Neutrophil (primary cell): ENCODE results near the gene CFAP43.
"Not testable (repeated sequence)": the region's sequence is repeated elsewhere in the genome, so short reads cannot be mapped to it uniquely, and the experiment has no call there.

Experiments
- H3K27ac ChIP-seq: fragments of 200-600 bp; sonication (generic); 2 replicates; pipeline ENCODE4 v1.5.1; 2016; ENCODE audit warnings: mild to moderate bottlenecking, moderate library complexity
- H3K27me3 ChIP-seq: fragments of 200-600 bp; sonication (generic); 2 replicates; pipeline ENCODE4 v1.6.0; 2016; ENCODE audit warnings: mild to moderate bottlenecking
- H3K36me3 ChIP-seq: fragments of 200-600 bp; sonication (generic); 2 replicates; pipeline ENCODE4 v1.5.1; 2017
- H3K4me1 ChIP-seq, 2 experiments: fragments of 200-600 bp in 1 of 2; sonication (generic) in 1 of 2; 1 replicate in 1 of 2; 2 replicates in 1 of 2; pipeline versions ENCODE4 v1.5.1 to v1.6.1; 2013 to 2016; ENCODE audit warnings: low read depth in 1 of 2, low read length in 1 of 2, mild to moderate bottlenecking in 1 of 2, moderate library complexity in 1 of 2; ENCODE audit not compliant: control insufficient read depth in 1 of 2, insufficient read depth in 1 of 2
- H3K4me3 ChIP-seq, 2 experiments: fragments of 200-600 bp in 1 of 2; sonication (generic) in 1 of 2; 1 replicate in 1 of 2; 2 replicates in 1 of 2; pipeline ENCODE4 v1.5.1; 2013 to 2016; ENCODE audit warnings: low read depth in 1 of 2, low read length in 1 of 2, mild to moderate bottlenecking in 1 of 2, moderate library complexity in 1 of 2
- H3K9me3 ChIP-seq: fragments of 200-600 bp; sonication (generic); 2 replicates; pipeline ENCODE4 v1.5.1; 2016
- TF ChIP-seq, protein P1 (sequence below): fragments of 200-600 bp; sonication (generic); IDR thresholded peaks from 2 replicates; pipeline ENCODE4 v1.5.1; 2016; ENCODE audit warnings: antibody characterized with exemption

CFAP43 gene

DNA sequence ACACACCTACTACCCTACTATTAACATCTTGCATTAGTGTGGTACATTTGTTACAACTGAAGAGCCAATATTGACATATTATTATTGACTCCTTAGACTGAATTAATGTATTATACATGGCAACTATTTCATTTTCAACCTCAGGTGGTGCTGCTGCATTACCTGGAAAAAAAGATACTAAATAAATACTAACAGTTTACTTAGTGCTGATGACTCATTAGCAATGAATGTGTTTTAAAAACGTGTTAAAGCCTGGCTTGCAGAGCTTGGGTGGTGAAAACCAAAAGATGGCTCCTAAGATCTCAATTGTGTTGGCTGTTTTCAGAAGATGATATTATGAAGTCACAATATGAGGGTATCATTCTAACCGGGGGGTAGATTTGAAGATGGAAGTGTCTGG is 34.8 kb downstream of the CFAP43 start:
- Histone ChIP-seq H3K4me1 (no peaks in the 10 kb centered on the region), H3K4me3 (no peak overlapping the region), H3K9me3 (no peaks in the 10 kb centered on the region), H3K27ac (no peak overlapping the region), H3K36me3 (no peaks in the 10 kb centered on the region), H3K27me3 (no peaks in the 10 kb centered on the region)
- TF ChIP-seq, protein P1, sequence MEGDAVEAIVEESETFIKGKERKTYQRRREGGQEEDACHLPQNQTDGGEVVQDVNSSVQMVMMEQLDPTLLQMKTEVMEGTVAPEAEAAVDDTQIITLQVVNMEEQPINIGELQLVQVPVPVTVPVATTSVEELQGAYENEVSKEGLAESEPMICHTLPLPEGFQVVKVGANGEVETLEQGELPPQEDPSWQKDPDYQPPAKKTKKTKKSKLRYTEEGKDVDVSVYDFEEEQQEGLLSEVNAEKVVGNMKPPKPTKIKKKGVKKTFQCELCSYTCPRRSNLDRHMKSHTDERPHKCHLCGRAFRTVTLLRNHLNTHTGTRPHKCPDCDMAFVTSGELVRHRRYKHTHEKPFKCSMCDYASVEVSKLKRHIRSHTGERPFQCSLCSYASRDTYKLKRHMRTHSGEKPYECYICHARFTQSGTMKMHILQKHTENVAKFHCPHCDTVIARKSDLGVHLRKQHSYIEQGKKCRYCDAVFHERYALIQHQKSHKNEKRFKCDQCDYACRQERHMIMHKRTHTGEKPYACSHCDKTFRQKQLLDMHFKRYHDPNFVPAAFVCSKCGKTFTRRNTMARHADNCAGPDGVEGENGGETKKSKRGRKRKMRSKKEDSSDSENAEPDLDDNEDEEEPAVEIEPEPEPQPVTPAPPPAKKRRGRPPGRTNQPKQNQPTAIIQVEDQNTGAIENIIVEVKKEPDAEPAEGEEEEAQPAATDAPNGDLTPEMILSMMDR, result no peak

DNA sequence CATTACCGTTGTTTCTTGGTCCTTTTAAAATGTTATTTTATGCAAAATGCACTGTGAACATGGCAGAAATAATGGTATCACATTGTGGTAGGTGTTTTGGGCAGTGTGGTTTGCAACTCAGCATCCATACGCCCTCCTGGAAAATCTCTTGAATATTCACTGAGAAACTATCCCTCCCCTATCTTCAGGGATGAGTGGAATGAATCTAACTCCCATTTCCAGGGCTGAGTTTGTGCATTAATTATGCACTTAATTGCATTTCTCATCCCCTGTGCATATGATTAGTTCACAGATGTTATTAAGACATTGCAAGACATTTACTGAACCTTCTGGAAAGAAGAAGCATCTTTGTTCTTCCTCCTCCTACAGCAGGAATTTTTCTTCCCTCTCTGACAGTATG is 36.5 kb downstream of the CFAP43 start:
- H3K9me3 ChIP-seq, result no peaks in the 10 kb centered on the region
- no peaks in the 10 kb centered on the region for H3K4me1 ChIP-seq
- TF ChIP-seq, protein P1, result no peak
- H3K4me3 ChIP-seq, result no peak overlapping the region
- H3K27ac ChIP-seq, result no peak overlapping the region
- H3K36me3 ChIP-seq, result no peaks in the 10 kb centered on the region
- no peaks in the 10 kb centered on the region for H3K27me3 ChIP-seq

DNA sequence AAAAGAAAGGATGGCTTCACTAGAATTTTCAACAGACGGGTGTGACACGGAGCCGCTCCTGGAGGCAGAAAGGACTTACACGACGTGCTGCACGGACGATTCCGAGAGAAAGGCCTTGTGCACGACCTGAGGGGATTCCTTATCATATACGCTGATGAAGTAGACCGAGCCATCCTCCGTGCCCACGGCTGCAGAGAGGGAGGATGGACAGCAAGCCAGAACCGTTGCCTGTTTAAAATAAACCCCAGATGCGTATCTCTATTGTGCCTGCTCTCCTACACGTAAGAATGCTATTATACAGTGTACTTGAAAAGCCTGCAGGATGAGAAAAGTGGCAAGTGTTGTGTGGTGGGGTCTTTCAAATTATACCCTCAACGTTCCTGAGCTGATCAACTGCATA is 38.4 kb downstream of the CFAP43 start:
- H3K4me3 ChIP-seq, result no peak overlapping the region
- no peaks in the 10 kb centered on the region for H3K9me3 ChIP-seq
- no peak overlapping the region for H3K27ac ChIP-seq
- H3K4me1 ChIP-seq, result no peaks in the 10 kb centered on the region
- no peaks in the 10 kb centered on the region for H3K36me3 ChIP-seq
- peaks cover under 1% of the 10 kb centered on the region for H3K27me3 ChIP-seq
- TF ChIP-seq, protein P1, result no peak

DNA sequence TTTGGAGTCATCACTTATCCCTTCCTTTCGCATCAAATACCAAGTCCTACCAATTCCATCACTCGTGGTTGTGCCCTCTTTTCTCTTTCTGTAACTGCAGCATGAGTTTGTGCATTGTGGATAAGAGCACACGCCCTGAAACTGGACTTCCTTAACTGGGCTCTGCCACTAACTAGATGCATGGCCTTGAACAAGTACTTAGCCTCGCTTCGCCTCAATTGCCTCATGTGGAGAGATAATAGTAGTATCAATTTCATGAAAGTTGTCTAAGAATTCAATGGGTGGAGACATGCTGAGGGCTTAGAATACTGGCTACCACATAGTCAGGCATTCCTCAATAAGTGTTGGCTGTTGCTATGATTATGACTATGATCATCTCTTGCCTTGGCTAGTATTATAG is 41.5 kb downstream of the CFAP43 start:
- H3K27me3 ChIP-seq, result peaks cover 9% of the 10 kb centered on the region
- no peaks in the 10 kb centered on the region for H3K9me3 ChIP-seq
- H3K36me3 ChIP-seq, result no peaks in the 10 kb centered on the region
- no peak overlapping the region for H3K27ac ChIP-seq
- H3K4me1 ChIP-seq, result no peaks in the 10 kb centered on the region
- TF ChIP-seq, protein P1, result no peak
- no peak overlapping the region for H3K4me3 ChIP-seq

DNA sequence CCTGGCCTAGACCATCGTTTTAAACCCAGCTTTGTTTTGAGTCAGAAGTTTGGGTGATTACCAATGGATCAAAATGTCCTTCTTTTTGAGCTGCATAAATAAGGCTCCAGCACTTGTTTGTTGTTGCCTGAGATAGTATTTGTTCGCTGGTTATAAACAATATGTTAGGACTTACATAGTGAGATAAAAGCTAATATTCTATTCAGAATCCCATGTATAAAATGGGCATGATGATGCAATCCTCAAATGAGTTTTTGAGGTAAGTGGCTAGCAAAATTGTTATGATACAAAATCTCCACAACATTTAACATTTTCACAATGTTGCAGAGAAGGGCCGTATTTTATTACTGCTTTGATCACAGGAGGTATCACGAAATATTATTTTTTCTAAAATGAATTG is 48.5 kb downstream of the CFAP43 start:
- no peaks in the 10 kb centered on the region for H3K4me1 ChIP-seq
- no peaks in the 10 kb centered on the region for H3K9me3 ChIP-seq
- peaks cover 28% of the 10 kb centered on the region for H3K27me3 ChIP-seq
- no peaks in the 10 kb centered on the region for H3K36me3 ChIP-seq
- no peak overlapping the region for H3K4me3 ChIP-seq
- TF ChIP-seq, protein P1, result no peak
- H3K27ac ChIP-seq, result no peak overlapping the region

DNA sequence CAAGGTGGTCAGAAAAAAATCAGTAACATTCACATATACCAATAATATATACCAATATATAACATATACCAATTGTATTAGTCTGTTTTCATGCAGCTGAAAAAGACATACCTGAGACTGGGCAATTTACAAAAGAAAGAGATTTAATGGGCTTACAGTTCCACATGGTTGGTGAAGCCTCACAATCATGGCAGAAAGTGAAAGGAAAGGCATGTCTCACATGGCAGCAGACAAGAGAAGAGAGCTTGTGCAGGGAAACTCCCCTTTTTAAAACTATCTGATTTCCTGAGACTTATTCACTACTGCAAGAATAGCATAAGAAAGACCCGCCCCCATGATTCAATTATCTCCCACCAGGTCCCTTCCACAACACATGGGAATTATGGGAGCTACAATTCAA is 58.0 kb downstream of the CFAP43 start:
- not testable (repeated sequence) for H3K27ac ChIP-seq, H3K9me3 ChIP-seq, H3K4me1 ChIP-seq, H3K4me3 ChIP-seq, H3K36me3 ChIP-seq
- peaks cover 14% of the 10 kb centered on the region for H3K27me3 ChIP-seq
